ENCODE data around the gene ZNRF1. TPM values are rescaled to one million over a fixed set of nuclear protein-coding genes. Genes with fewer than 3 reads are reported as not detected.

The ZNRF1 gene
- total RNA-seq, 1 donor = 19.9 TPM

GRCh38 chr16:75002474-75002873, 3.6 kb downstream of the ZNRF1 start:
- Histone ChIP-seq H3K4me1 (ENCODE audit: insufficient read depth, low read length) (peaks cover 16% of the 10 kb centered on the region), H3K9me3 (ENCODE audit: low read depth, low read length) (no peaks in the 10 kb centered on the region), H3K27ac (ENCODE audit: low read depth, low read length) (no peak overlapping the region), H3K36me3 (ENCODE audit: insufficient read depth, low read length) (no peaks in the 10 kb centered on the region), H2AFZ (ENCODE audit: low read length) (no peak overlapping the region), H3K4me3 (ENCODE audit: insufficient read depth, low read length) (no peak overlapping the region), H3K79me2 (ENCODE audit: insufficient read depth, low read length) (peaks cover 81% of the 10 kb centered on the region), H3K27me3 (ENCODE audit: insufficient read depth, low read length) (no peaks in the 10 kb centered on the region), H4K20me1 (ENCODE audit: insufficient read depth, low read length) (peaks cover 58% of the 10 kb centered on the region), H3K4me2 (ENCODE audit: insufficient read depth, low read length) (no peak overlapping the region)
- TF ChIP-seq, protein P1, sequence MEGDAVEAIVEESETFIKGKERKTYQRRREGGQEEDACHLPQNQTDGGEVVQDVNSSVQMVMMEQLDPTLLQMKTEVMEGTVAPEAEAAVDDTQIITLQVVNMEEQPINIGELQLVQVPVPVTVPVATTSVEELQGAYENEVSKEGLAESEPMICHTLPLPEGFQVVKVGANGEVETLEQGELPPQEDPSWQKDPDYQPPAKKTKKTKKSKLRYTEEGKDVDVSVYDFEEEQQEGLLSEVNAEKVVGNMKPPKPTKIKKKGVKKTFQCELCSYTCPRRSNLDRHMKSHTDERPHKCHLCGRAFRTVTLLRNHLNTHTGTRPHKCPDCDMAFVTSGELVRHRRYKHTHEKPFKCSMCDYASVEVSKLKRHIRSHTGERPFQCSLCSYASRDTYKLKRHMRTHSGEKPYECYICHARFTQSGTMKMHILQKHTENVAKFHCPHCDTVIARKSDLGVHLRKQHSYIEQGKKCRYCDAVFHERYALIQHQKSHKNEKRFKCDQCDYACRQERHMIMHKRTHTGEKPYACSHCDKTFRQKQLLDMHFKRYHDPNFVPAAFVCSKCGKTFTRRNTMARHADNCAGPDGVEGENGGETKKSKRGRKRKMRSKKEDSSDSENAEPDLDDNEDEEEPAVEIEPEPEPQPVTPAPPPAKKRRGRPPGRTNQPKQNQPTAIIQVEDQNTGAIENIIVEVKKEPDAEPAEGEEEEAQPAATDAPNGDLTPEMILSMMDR (IDR thresholded peaks at IDR 0.05; ENCODE audit: extremely low read depth, low read depth, low read length) = no peak
- DNase-seq (ENCODE audit: insufficient read length, low spot score, missing footprints) = no peak

- H3K27me3 ChIP-seq (ENCODE audit: insufficient read depth, low read length) = no peaks in the 10 kb centered on the region
- TF ChIP-seq, protein P1 (IDR thresholded peaks at IDR 0.05; ENCODE audit: extremely low read depth, low read depth, low read length) = no peak
- H3K27ac ChIP-seq (ENCODE audit: low read depth, low read length) = no peak overlapping the region
- H3K4me3 ChIP-seq (ENCODE audit: insufficient read depth, low read length) = no peak overlapping the region
- DNase-seq (ENCODE audit: insufficient read length, low spot score, missing footprints) = no peak
- peaks cover 94% of the 10 kb centered on the region for H3K79me2 ChIP-seq (ENCODE audit: insufficient read depth, low read length)
- peaks cover 61% of the 10 kb centered on the region for H4K20me1 ChIP-seq (ENCODE audit: insufficient read depth, low read length)
- H3K9me3 ChIP-seq (ENCODE audit: low read depth, low read length) = no peaks in the 10 kb centered on the region
- H3K36me3 ChIP-seq (ENCODE audit: insufficient read depth, low read length) = no peaks in the 10 kb centered on the region
- no peak overlapping the region for H2AFZ ChIP-seq (ENCODE audit: low read length)
- no peak overlapping the region for H3K4me2 ChIP-seq (ENCODE audit: insufficient read depth, low read length)
- peaks cover 16% of the 10 kb centered on the region for H3K4me1 ChIP-seq (ENCODE audit: insufficient read depth, low read length)
Measured at GRCh38 chr16:75003931-75004330, 5.1 kb downstream of the ZNRF1 start.

GRCh38 chr16:75004460-75004859, 5.6 kb downstream of the ZNRF1 start:
- Histone ChIP-seq H3K36me3 (ENCODE audit: insufficient read depth, low read length) (no peaks in the 10 kb centered on the region), H3K79me2 (ENCODE audit: insufficient read depth, low read length) (peaks cover 98% of the 10 kb centered on the region), H3K4me2 (ENCODE audit: insufficient read depth, low read length) (no peak overlapping the region), H2AFZ (ENCODE audit: low read length) (no peak overlapping the region), H4K20me1 (ENCODE audit: insufficient read depth, low read length) (peaks cover 64% of the 10 kb centered on the region), H3K27me3 (ENCODE audit: insufficient read depth, low read length) (no peaks in the 10 kb centered on the region), H3K27ac (ENCODE audit: low read depth, low read length) (no peak overlapping the region), H3K4me3 (ENCODE audit: insufficient read depth, low read length) (no peak overlapping the region), H3K9me3 (ENCODE audit: low read depth, low read length) (no peaks in the 10 kb centered on the region), H3K4me1 (ENCODE audit: insufficient read depth, low read length) (peaks cover 16% of the 10 kb centered on the region)
- TF ChIP-seq, protein P1 (IDR thresholded peaks at IDR 0.05; ENCODE audit: extremely low read depth, low read depth, low read length) = no peak
- DNase-seq (ENCODE audit: insufficient read length, low spot score, missing footprints) = no peak

DNA sequence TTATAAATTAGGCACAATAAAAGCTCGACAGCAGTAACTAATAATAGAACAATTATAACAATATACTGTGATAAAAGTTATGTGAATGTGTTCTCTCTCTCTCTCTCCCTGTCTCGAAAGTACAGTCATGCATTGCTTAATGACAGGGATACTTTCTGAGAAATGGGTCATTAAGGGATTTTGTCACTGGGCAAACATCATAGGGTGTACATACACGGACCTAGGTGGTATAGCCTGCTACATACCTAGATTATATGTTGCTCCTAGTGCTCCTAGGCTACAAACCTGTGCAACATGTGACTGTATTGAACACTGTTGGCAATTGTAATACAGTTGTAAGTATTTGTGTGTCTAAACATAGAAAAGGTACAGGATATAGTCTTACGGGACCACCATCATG, 6.9 kb downstream of the ZNRF1 start:
- Histone ChIP-seq H2AFZ (ENCODE audit: low read length) (no peak overlapping the region), H4K20me1 (ENCODE audit: insufficient read depth, low read length) (peaks cover 54% of the 10 kb centered on the region), H3K27ac (ENCODE audit: low read depth, low read length) (no peak overlapping the region), H3K79me2 (ENCODE audit: insufficient read depth, low read length) (peaks cover 93% of the 10 kb centered on the region), H3K4me1 (ENCODE audit: insufficient read depth, low read length) (peaks cover 13% of the 10 kb centered on the region), H3K9me3 (ENCODE audit: low read depth, low read length) (no peaks in the 10 kb centered on the region), H3K4me3 (ENCODE audit: insufficient read depth, low read length) (no peak overlapping the region), H3K4me2 (ENCODE audit: insufficient read depth, low read length) (no peak overlapping the region), H3K36me3 (ENCODE audit: insufficient read depth, low read length) (no peaks in the 10 kb centered on the region), H3K27me3 (ENCODE audit: insufficient read depth, low read length) (no peaks in the 10 kb centered on the region)
- TF ChIP-seq, protein P1 (IDR thresholded peaks at IDR 0.05; ENCODE audit: extremely low read depth, low read depth, low read length) = no peak
- no peak for DNase-seq (ENCODE audit: insufficient read length, low spot score, missing footprints)
